Activated CD4-positive, alpha-beta T cell treated with anti-CD3 and anti-CD28 coated beads, Interleukin-2, amount 10 ng/mL, durations not matched to agents 7 days and 5 days (primary cell): Measurements from ENCODE around the gene HECW1. TPM values are rescaled to one million over a fixed set of nuclear protein-coding genes. Genes with fewer than 3 reads are reported as not detected.
"Not testable (repeated sequence)": the region's sequence is repeated elsewhere in the genome, so short reads cannot be mapped to it uniquely, and the experiment has no call there.

Experiments
- CTCF ChIA-PET: fragments of 350-600 bp; sonication (Branson Sonifier 250); formaldehyde crosslinking; loops from one replicate; lab custom pipeline; 2021; ENCODE audit warnings: antibody characterized with exemption; lab: Charles Lee
- POLR2A ChIA-PET: fragments of 350-600 bp; sonication (Branson Sonifier 250); formaldehyde crosslinking; loops from one replicate; lab custom pipeline; 2021; ENCODE audit warnings: antibody characterized with exemption; lab: Charles Lee
- DNase-seq: peaks from one replicate; pipeline ENCODE4 v3.0.0-alpha.2; 2020
- H3K27ac Mint-ChIP-seq: one replicate; pipeline ENCODE4 v1.8.0; 2021; ENCODE audit warnings: mild to moderate bottlenecking, moderate library complexity, mixed read lengths
- H3K27me3 Mint-ChIP-seq: one replicate; pipeline ENCODE4 v1.8.0; 2021; ENCODE audit warnings: mixed read lengths
- H3K36me3 Mint-ChIP-seq: one replicate; pipeline ENCODE4 v1.8.0; 2021; ENCODE audit warnings: low read depth, mixed read lengths
- H3K4me1 Mint-ChIP-seq: one replicate; pipeline ENCODE4 v1.8.0; 2021; ENCODE audit warnings: mixed read lengths
- H3K4me3 Mint-ChIP-seq: one replicate; pipeline ENCODE4 v1.8.0; 2021; ENCODE audit warnings: mild to moderate bottlenecking, moderate library complexity, mixed read lengths
- H3K9me3 Mint-ChIP-seq: one replicate; pipeline ENCODE4 v1.8.0; 2021; ENCODE audit warnings: mixed read lengths
- microRNA-seq: library from miRNA; unstranded; fragments of <30 nt; microRNA quantifications from one replicate; pipeline ENCODE4 v1.2.0, GENCODE V29; 2021; ENCODE audit warnings: borderline microRNAs expressed, borderline replicate concordance
- total RNA-seq, 2 experiments: library from RNA; stranded (reverse); gene quantifications; one replicate each; pipeline ENCODE4 v1.2.3, GENCODE V29; 2021

Gene HECW1
- total RNA-seq, 2 experiments from 2014 or later: not detected

DNA sequence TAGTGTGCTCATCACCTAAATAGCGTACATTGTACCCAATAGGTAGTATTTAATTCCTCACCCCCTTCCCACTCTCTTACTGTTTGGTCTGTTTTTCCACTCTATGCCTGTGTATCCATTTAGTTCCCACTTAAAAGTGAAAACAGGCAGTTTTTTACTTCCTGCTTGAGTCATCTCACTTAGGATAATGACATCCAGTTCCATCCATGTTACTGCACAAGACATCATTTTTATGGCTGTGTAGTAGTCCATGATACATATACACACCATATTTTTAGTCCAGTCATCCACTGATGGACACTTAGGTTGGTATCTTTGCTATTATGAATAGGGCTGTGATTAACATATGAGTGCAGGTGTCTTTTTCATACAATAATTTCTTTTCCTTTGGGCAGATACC, 480.6 kb downstream of the HECW1 start:
- POLR2A ChIA-PET: no interaction called here
- H3K27ac Mint-ChIP-seq: no peak overlapping the region

DNA sequence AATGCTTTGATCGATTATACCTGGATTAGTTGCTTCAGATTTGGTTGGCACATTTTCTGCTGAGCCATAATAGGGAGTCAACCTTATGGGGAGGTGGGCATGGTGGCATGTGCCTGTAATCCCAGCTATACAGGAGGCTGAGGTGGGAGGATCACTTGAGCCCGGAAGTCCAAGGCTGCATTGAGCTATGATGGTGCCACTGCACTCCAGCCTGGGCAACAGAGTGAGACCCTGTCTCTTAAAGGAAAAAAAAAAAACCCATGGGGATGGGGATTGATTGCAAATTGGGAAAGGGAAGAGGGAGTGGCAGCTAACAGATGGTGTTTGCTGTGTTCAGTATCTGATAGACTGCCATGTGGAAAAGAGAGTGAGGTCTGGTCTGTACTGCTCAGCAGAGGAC, 481.6 kb downstream of the HECW1 start:
- Mint-ChIP-seq H3K27me3 (no peaks in the 10 kb centered on the region), H3K4me3 (peak overlapping the region; percentile 18), H3K4me1 (peaks cover 70% of the 10 kb centered on the region), H3K36me3 (peaks cover 40% of the 10 kb centered on the region), H3K9me3 (peaks cover 3% of the 10 kb centered on the region), H3K27ac (peak overlapping the region; percentile 68)
- ChIA-PET POLR2A (interaction anchor here (0.6 kb wide), 1 partner anchor 21 kb away, joined by 10 read pairs; no protein-coding TSS in a partner anchor), CTCF (interaction anchor here (3.5 kb wide), 1 partner anchor 12 kb away, joined by 17 read pairs; the partner anchor contains the start of gene STK17A)
- DNase-seq: no peak

More for the DNA sequence above, 480.6 kb downstream of the HECW1 start:
- H3K9me3 Mint-ChIP-seq: peaks cover 3% of the 10 kb centered on the region
- peaks cover 42% of the 10 kb centered on the region for H3K36me3 Mint-ChIP-seq
- no peaks in the 10 kb centered on the region for H3K27me3 Mint-ChIP-seq
- peaks cover 73% of the 10 kb centered on the region for H3K4me1 Mint-ChIP-seq
- no peak for DNase-seq
- CTCF ChIA-PET: no interaction called here
- H3K4me3 Mint-ChIP-seq: no peak overlapping the region

DNA sequence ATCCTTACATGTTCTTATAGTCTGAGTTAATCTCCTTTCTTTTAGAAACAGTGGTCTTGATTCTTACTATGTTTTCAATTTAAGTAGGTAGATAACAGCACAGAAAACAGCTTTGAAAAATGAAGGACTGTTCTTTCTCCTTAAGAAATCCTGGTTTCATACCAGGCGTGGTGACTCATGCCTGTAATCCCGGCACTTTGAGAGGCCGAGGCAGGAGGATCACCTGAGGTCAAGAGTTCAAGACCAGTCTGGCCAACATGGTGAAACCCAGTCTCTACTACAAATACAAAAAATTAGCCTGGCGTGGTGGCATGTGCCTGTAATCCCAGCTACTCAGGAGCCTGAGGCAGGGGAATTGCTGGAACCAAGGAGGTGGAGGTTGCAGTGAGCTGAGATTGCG, 484.0 kb downstream of the HECW1 start:
- H3K4me3 Mint-ChIP-seq, DNase-seq, H3K27me3 Mint-ChIP-seq, POLR2A ChIA-PET, H3K9me3 Mint-ChIP-seq: not testable (repeated sequence)
- CTCF ChIA-PET: interaction anchor here (1.1 to 3.5 kb wide), 2 partner anchors 14 to 103 kb away, joined by 5 to 17 read pairs; partner anchors contain the start of gene STK17A
- peaks cover 58% of the 10 kb centered on the region for H3K4me1 Mint-ChIP-seq
- H3K27ac Mint-ChIP-seq: peak overlapping the region; percentile 31
- H3K36me3 Mint-ChIP-seq: peaks cover 45% of the 10 kb centered on the region

DNA sequence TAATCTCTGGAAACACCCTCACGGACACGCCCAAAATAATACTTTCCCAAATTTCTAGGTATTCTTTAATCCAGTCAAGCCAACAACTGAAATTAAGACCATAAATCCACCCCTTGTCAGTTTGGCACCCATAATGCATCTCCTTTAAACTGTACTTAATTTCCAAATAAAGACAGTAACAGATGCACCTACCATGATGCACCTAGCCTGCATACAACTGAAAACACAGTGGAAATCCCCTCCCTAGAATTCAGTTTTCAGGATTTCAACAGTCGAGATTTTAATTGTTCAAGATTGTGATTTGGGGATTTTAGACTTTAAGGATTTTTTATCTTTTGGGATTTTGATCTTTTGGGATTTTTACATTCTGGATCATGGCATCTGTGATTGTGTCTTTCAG, 487.6 kb downstream of the HECW1 start:
- H3K4me3 Mint-ChIP-seq: no peak overlapping the region
- no peak overlapping the region for H3K27ac Mint-ChIP-seq
- ChIA-PET CTCF (interaction anchor here (1.0 to 2.9 kb wide), 2 partner anchors 13 to 18 kb away, joined by 3 to 14 read pairs; partner anchors contain the start of gene STK17A), POLR2A (no interaction called here)
- H3K4me1 Mint-ChIP-seq: peaks cover 37% of the 10 kb centered on the region
- H3K9me3 Mint-ChIP-seq: peaks cover 6% of the 10 kb centered on the region
- no peaks in the 10 kb centered on the region for H3K27me3 Mint-ChIP-seq
- H3K36me3 Mint-ChIP-seq: peaks cover 43% of the 10 kb centered on the region
- no peak for DNase-seq

DNA sequence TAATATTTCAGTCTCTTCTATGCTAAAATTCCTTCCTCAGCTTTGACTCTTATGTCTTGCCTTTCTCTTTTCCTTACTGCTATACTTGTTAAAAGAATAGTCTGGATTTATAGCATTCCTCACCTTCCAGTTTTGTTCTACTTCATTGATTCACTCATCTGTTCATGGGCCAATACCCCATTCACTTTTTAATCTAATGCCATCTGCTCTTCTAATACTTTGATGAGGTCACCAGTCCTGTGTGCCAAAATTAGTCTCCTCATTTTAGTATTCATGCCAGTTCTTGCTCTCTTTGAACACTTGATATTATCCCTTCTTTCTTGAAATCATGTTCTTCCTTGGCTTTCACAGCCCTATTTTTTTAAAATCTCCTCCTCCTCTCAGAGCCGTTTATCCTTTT, 489.8 kb downstream of the HECW1 start:
- H3K27me3 Mint-ChIP-seq: no peaks in the 10 kb centered on the region
- no peak overlapping the region for H3K4me3 Mint-ChIP-seq
- H3K4me1 Mint-ChIP-seq: peaks cover 38% of the 10 kb centered on the region
- ChIA-PET POLR2A (no interaction called here), CTCF (interaction anchor here (0.6 to 1.3 kb wide), 3 partner anchors 14 to 81 kb away, joined by 3 to 4 read pairs (median 3); partner anchors contain the start of gene STK17A)
- peaks cover 6% of the 10 kb centered on the region for H3K9me3 Mint-ChIP-seq
- peaks cover 46% of the 10 kb centered on the region for H3K36me3 Mint-ChIP-seq
- no peak for DNase-seq
- H3K27ac Mint-ChIP-seq: no peak overlapping the region

DNA sequence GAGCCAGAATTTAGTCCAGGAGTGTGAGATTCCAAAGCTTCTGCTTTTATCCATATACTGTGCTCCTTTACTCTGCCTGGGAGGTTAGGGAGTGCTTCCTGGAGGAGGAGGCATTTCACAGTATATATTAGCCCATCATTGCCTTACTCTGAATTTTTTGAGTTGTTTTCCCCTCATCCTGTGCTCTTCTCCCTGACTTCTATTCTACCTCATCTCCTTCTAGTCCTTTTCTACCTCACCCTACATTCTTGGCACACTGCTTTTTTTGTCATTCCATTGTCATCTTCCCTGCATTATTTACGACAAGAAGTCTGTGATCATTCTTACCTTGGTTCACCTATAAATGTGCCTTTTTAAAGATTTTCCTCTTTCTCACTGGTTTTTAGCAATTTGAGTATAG, 491.8 kb downstream of the HECW1 start:
- Mint-ChIP-seq H3K36me3 (peaks cover 47% of the 10 kb centered on the region), H3K27ac (no peak overlapping the region), H3K4me3 (no peak overlapping the region), H3K4me1 (peaks cover 41% of the 10 kb centered on the region), H3K27me3 (no peaks in the 10 kb centered on the region), H3K9me3 (peaks cover 6% of the 10 kb centered on the region)
- CTCF ChIA-PET: interaction anchor here (0.7 to 0.8 kb wide), 2 partner anchors 22 to 245 kb away, joined by 3 read pairs; partner anchors contain the start of gene STK17A
- POLR2A ChIA-PET: interaction anchor here (0.8 kb wide), 1 partner anchor 12 kb away, joined by 3 read pairs; no protein-coding TSS in a partner anchor
- no peak for DNase-seq

DNA sequence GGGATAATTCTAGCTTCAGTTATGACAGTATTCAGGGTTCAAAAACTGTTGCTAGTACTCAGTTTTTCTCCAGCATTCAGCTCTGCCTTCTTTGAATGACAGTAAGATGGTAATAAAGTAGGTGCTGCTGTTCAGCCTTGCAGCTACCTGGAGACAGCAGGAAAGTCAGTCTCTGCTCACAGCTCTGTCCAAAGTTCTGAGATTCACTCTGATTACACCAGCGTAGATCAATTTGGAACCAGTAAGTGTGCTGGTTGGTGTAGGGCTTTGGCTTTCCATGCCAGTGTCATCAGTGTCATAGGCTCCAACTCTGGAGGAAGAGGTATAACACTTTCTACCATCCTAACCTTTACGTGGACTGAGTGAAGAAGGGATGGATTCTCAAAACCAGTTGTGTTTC, 496.6 kb downstream of the HECW1 start:
- POLR2A ChIA-PET: interaction anchor here (0.6 kb wide), 1 partner anchor 91 kb away, joined by 5 read pairs; no protein-coding TSS in a partner anchor
- H3K27ac Mint-ChIP-seq: no peak overlapping the region
- peaks cover 6% of the 10 kb centered on the region for H3K9me3 Mint-ChIP-seq
- H3K36me3 Mint-ChIP-seq: peaks cover 71% of the 10 kb centered on the region
- CTCF ChIA-PET: interaction anchor here (0.8 to 1.0 kb wide), 3 partner anchors 12 to 37 kb away, joined by 3 to 5 read pairs (median 4); partner anchors contain the start of gene STK17A
- no peak overlapping the region for H3K4me3 Mint-ChIP-seq
- H3K27me3 Mint-ChIP-seq: no peaks in the 10 kb centered on the region
- DNase-seq: no peak
- peaks cover 63% of the 10 kb centered on the region for H3K4me1 Mint-ChIP-seq

DNA sequence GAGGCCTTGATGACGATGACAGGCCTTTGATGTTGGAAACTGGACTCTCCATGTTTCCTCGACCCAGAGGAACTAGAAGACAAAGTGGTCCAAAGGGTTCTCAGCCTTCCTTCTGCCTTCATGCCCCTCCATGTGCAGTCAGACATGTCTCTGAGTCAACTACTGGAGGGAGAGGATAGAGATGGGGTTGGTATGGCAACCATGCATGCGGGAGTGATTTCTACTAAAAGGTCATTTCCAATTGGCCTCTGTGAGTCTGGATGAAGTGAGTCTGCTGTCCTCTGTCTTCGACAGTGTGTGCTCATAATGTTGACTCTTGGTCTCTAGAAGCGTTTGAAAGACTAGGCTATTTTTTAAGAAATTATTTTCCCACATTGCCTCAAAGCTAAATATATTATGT, 499.7 kb downstream of the HECW1 start:
- Mint-ChIP-seq H3K27me3 (no peaks in the 10 kb centered on the region), H3K27ac (peak overlapping the region; percentile 31)
- CTCF ChIA-PET: interaction anchor here (0.6 to 3.5 kb wide), 3 partner anchors 18 to 129 kb away, joined by 3 to 15 read pairs (median 3); partner anchors contain the start of gene STK17A

DNA sequence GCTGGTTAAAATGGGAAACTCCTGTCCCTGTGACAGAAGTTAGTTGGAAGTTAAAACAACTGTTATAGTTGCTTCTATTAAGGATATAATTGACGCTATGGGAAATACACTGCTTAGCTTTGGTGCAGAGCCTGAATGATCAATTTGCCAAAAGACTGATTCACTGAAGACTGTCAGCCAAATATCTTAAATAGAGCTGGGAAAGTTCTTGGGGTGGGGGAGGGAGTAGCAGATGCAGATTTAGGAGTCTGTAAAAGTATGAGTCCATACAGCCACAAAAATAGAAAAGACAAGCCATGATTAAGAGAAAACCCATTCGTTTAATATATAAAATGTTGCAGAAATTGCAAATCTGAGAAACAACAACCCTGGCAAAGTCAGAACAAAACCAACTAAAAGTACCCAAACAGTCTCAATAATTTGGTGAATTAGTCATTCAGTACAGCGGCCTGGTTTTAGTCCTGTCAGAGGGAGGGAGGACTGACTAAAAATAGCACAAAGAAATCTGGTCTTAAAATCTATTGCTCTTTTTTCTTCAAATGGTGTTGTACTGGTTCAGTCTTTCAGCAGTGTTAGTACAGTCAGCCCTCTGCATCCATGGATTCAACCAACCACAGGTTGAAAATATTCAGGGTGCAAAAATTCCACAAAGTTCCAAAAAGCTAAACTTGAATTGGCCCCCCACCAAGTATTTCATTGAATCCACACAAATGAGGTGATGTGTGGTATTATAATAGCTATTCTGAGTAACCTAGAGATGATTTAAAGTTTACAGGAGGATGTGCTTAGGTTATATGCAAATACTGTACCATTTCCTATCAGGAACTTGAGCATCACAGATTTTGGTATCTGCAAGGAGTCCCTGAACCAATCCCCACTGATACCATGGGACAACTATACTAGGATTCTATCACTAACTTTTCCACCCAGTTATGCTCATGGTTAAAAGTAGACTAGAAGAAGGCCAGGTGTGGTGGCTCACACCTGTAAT, 500.4 kb downstream of the HECW1 start:
- no peak overlapping the region for H3K4me3 Mint-ChIP-seq

More for the DNA sequence above, 499.7 kb downstream of the HECW1 start:
- Mint-ChIP-seq H3K4me3 (no peak overlapping the region), H3K36me3 (peaks cover 69% of the 10 kb centered on the region), H3K4me1 (peaks cover 58% of the 10 kb centered on the region), H3K9me3 (no peaks in the 10 kb centered on the region)
- POLR2A ChIA-PET: no interaction called here
- DNase-seq: no peak

More for the DNA sequence above, 500.4 kb downstream of the HECW1 start:
- H3K9me3 Mint-ChIP-seq: no peaks in the 10 kb centered on the region
- peaks cover 69% of the 10 kb centered on the region for H3K36me3 Mint-ChIP-seq
- ChIA-PET CTCF (interaction anchor here (0.5 to 3.5 kb wide), 3 partner anchors 15 to 30 kb away, joined by 3 to 15 read pairs (median 3); partner anchors contain the start of gene STK17A), POLR2A (no interaction called here)
- H3K27me3 Mint-ChIP-seq: no peaks in the 10 kb centered on the region
- H3K27ac Mint-ChIP-seq: peak overlapping the region; percentile 55
- peaks cover 58% of the 10 kb centered on the region for H3K4me1 Mint-ChIP-seq
- no peak for DNase-seq

Small RNAs within 50 kb of the gene (microRNA-seq; reads per million reads assigned to microRNA genes)
- 0.63 reads per million for gene MIR3943

Other genes with a start within 250 kb of the HECW1 start
- gene C7orf25, start 200.6 kb upstream of the HECW1 start, total RNA-seq: 1 to 10 TPM; 3.0 to 5.1 TPM
- gene PSMA2, start 180.5 kb upstream of the HECW1 start, total RNA-seq: 100 to 1,000 TPM; 104 to 127 TPM
- gene MRPL32, start 180.3 kb upstream of the HECW1 start, total RNA-seq: 10 to 100 TPM; 50.2 to 50.3 TPM